Measurements from ENCODE around the gene ALDH1L1. TPM values are rescaled to one million over a fixed set of nuclear protein-coding genes. Genes with fewer than 3 reads are reported as not detected.

Gene ALDH1L1
- total RNA-seq, 1 experiment from 2014 or later: 0.36 TPM

DNA sequence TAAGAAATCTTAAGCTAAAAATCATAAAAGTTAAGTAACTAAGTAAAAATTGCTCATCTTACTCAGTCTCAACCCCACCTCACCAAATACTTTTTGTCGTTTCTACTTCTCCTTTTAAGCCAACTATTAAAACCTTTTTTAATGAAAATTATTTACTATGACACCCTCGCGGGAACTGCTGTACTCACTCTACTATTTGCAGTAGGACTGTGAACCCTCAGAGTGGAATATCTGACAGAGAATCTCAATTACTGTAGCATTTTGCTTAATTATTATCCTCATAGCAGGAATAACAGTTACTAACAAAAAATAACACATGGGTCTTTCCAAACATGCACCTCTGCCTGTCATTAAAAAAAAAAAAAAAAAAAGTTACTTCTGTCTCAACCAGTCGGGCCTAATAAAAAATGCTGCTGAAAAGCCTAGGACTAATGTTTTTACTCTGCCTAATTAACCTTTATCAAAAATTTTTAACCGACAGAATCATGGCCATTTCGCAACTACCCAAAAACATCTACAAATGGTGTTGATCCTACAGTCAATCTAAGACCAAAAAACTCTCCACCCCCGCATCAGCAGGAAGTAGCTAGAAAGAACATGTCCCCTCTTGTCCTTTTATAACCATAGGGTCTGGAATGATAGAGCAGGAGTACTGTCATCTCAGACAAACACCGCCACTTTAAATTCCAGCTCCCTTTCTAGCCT lies 10.2 kb downstream of the ALDH1L1 start (continued):
- TF ChIP-seq, protein P1, sequence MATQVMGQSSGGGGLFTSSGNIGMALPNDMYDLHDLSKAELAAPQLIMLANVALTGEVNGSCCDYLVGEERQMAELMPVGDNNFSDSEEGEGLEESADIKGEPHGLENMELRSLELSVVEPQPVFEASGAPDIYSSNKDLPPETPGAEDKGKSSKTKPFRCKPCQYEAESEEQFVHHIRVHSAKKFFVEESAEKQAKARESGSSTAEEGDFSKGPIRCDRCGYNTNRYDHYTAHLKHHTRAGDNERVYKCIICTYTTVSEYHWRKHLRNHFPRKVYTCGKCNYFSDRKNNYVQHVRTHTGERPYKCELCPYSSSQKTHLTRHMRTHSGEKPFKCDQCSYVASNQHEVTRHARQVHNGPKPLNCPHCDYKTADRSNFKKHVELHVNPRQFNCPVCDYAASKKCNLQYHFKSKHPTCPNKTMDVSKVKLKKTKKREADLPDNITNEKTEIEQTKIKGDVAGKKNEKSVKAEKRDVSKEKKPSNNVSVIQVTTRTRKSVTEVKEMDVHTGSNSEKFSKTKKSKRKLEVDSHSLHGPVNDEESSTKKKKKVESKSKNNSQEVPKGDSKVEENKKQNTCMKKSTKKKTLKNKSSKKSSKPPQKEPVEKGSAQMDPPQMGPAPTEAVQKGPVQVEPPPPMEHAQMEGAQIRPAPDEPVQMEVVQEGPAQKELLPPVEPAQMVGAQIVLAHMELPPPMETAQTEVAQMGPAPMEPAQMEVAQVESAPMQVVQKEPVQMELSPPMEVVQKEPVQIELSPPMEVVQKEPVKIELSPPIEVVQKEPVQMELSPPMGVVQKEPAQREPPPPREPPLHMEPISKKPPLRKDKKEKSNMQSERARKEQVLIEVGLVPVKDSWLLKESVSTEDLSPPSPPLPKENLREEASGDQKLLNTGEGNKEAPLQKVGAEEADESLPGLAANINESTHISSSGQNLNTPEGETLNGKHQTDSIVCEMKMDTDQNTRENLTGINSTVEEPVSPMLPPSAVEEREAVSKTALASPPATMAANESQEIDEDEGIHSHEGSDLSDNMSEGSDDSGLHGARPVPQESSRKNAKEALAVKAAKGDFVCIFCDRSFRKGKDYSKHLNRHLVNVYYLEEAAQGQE (IDR thresholded peaks at IDR 0.05; ENCODE audit: insufficient read depth in 1 of 2, low read depth in 2 of 2, low read length in 1 of 2): no peak

DNA sequence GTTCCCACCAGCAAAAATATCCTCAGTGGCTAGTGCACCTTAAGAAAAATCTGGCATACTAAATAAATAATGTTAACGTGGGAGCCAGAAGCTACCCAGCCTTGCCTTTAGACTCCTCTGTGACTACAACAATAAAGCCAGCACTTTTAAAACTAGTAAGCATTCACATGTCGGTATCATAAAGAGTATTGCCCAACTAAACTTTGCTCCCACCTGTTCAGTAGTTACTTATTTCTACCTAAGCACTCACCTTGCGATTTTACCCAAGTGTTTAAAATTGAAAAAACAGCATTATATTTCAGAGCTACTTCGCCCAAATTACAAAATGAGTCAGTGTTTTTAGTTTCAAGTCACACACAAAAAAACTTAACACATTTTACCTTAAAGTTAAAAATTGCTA lies 12.8 kb downstream of the ALDH1L1 start:
- H3K36me3 ChIP-seq (ENCODE audit: control insufficient read depth, insufficient read depth, low read length): no peaks in the 10 kb centered on the region
- no peaks in the 10 kb centered on the region for H3K9me3 ChIP-seq (ENCODE audit: control insufficient read depth, insufficient read depth, low read depth, low read length)
- ChIA-PET POLR2A (no interaction called here), CTCF (no interaction called here)
- no peaks in the 10 kb centered on the region for H3K4me1 ChIP-seq (ENCODE audit: control insufficient read depth, insufficient read depth, low read length)
- DNase-seq (ENCODE audit: low read depth, low spot score): no peak
- no peak overlapping the region for H3K4me3 ChIP-seq (ENCODE audit: low read depth in 2 of 2, low read length in 2 of 2)
- no TSS peak for BruUV-seq (replicated peaks)
- intact Hi-C loops (cut with micrococcal nuclease; ENCODE audit: unreplicated experiment) (no loop called here), in situ Hi-C loops (cut with HindIII; ENCODE audit: low pct_unique_long_range_greater_than_20kb, low sequenced_read_pairs) (no loop called here)
- H3K27me3 ChIP-seq (ENCODE audit: control insufficient read depth, insufficient read depth, low read length): peaks cover 23% of the 10 kb centered on the region
- TF ChIP-seq TCF7L2 (IDR thresholded peaks at IDR 0.05; ENCODE audit: low read depth, low read length) (no peak), SIN3A (IDR thresholded peaks at IDR 0.05; ENCODE audit: borderline replicate concordance, insufficient read depth, low read depth, low read length) (no peak), POLR2AphosphoS5 (IDR thresholded peaks at IDR 0.05; ENCODE audit: low read depth, low read length) (no peak)
- TF ChIP-seq, protein P2, sequence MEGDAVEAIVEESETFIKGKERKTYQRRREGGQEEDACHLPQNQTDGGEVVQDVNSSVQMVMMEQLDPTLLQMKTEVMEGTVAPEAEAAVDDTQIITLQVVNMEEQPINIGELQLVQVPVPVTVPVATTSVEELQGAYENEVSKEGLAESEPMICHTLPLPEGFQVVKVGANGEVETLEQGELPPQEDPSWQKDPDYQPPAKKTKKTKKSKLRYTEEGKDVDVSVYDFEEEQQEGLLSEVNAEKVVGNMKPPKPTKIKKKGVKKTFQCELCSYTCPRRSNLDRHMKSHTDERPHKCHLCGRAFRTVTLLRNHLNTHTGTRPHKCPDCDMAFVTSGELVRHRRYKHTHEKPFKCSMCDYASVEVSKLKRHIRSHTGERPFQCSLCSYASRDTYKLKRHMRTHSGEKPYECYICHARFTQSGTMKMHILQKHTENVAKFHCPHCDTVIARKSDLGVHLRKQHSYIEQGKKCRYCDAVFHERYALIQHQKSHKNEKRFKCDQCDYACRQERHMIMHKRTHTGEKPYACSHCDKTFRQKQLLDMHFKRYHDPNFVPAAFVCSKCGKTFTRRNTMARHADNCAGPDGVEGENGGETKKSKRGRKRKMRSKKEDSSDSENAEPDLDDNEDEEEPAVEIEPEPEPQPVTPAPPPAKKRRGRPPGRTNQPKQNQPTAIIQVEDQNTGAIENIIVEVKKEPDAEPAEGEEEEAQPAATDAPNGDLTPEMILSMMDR (IDR thresholded peaks at IDR 0.05): no peak
- TF ChIP-seq, protein P1 (IDR thresholded peaks at IDR 0.05; ENCODE audit: insufficient read depth in 1 of 2, low read depth in 2 of 2, low read length in 1 of 2): no peak
- no peak overlapping the region for H3K27ac ChIP-seq (ENCODE audit: low read length)
- no peak for ATAC-seq

DNA sequence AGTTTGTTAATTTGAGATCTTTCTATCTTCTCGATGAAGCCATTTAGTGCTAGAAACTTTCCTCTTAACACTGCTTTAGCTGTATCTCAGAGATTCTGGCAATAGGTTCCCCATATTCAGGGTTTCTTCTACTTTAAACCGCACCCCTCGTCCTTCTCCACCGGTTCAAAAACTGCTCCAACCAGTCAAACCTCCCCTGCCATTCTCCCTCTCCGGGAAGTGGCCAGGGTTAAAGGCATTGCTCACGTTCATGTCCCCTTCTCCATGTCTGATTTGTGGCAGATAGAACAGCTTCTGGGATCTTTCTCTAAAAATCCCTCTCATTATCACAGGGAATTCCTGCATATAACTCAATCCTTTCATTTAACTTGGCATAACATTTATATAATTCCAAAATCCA lies 14.4 kb downstream of the ALDH1L1 start:
- intact Hi-C loops (cut with micrococcal nuclease; ENCODE audit: unreplicated experiment): no loop called here
- POLR2A ChIA-PET: no interaction called here

More for the DNA sequence above, 14.4 kb downstream of the ALDH1L1 start:
- Histone ChIP-seq H3K27ac (ENCODE audit: low read length) (no peak overlapping the region), H3K4me3 (ENCODE audit: low read depth in 2 of 2, low read length in 2 of 2) (no peak overlapping the region), H3K36me3 (ENCODE audit: control insufficient read depth, insufficient read depth, low read length) (no peaks in the 10 kb centered on the region), H3K27me3 (ENCODE audit: control insufficient read depth, insufficient read depth, low read length) (peaks cover 26% of the 10 kb centered on the region), H3K9me3 (ENCODE audit: control insufficient read depth, insufficient read depth, low read depth, low read length) (no peaks in the 10 kb centered on the region), H3K4me1 (ENCODE audit: control insufficient read depth, insufficient read depth, low read length) (no peaks in the 10 kb centered on the region)
- no peak for ATAC-seq
- in situ Hi-C loops (cut with HindIII; ENCODE audit: low pct_unique_long_range_greater_than_20kb, low sequenced_read_pairs): no loop called here
- CTCF ChIA-PET: no interaction called here
- DNase-seq (ENCODE audit: low read depth, low spot score): no peak
- no TSS peak for BruUV-seq (replicated peaks)
- TF ChIP-seq, protein P1 (IDR thresholded peaks at IDR 0.05; ENCODE audit: insufficient read depth in 1 of 2, low read depth in 2 of 2, low read length in 1 of 2): no peak
- TF ChIP-seq TCF7L2 (IDR thresholded peaks at IDR 0.05; ENCODE audit: low read depth, low read length): no peak
- TF ChIP-seq SIN3A (IDR thresholded peaks at IDR 0.05; ENCODE audit: borderline replicate concordance, insufficient read depth, low read depth, low read length): no peak
- TF ChIP-seq POLR2AphosphoS5 (IDR thresholded peaks at IDR 0.05; ENCODE audit: low read depth, low read length): no peak
- TF ChIP-seq, protein P2 (IDR thresholded peaks at IDR 0.05): no peak
